COLO668 (cell line): Measurements from ENCODE around the gene SLC9A7.

Experiments used
- DNase-seq: peaks from one replicate; lab custom pipeline; 2025; ENCODE audit not compliant: unreplicated experiment; lab: John Stamatoyannopoulos, UW

The SLC9A7 gene

DNA sequence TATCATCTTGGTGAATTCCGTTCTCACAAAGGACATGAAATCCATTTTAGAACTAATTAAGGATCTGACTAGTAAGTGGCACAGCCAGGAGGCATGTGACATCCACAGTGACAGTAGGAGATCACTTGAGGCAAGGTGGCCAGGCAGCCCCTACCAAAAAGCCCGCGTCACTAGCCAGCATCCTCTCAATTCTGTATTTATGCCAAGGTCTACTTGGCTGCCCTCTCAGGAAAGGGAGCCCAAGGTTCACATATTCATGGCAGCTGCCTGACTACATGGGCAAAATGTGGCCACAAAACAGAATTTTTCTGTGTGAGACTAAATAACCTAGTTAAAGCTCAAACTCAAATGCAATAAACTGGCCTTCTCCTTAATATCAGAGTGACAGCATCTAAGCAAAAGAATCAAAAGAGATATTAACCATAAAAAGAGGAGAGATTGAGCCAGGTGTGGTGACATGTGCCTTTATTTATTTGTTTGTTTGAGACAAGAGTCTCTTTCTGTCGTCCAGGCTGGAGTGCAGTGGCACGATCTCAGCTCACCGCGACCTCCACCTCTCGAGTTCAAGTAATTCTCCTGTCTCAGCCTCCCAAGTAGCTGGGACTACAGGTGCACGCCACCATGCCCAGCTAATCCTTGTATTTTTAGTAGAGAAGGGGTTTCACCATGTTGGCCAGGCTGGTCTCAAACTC is 51.5 kb downstream of the SLC9A7 start:
- DNase-seq, result no peak

DNA sequence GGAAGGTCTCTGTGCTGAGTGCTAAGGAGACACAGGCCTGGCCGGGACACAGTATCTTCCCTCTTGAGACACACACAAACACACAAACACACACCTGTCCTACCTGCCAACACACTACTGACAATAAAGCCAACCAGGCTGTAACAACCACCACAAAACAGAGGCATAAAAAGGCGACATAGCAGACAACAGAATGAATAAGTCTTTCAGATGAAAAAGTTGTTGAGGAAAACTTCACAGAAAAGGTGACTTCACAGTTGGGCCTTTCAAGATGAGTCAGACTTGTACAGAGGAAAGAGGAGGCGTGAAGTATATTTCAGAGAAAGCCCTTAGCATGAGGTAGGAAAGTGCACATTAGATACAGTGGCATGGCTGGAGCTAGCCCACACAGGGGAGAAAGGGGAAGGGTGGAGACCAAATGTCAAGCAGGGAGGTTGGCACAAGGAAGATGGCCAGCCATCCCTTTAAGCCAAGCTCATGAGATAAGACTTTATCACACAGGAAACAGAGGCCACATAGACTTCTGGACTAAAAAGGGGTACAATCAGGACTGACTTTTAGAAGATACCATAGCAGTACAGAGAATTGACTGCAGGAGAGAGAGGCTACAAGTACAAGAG is 54.0 kb downstream of the SLC9A7 start:
- no peak for DNase-seq

DNA sequence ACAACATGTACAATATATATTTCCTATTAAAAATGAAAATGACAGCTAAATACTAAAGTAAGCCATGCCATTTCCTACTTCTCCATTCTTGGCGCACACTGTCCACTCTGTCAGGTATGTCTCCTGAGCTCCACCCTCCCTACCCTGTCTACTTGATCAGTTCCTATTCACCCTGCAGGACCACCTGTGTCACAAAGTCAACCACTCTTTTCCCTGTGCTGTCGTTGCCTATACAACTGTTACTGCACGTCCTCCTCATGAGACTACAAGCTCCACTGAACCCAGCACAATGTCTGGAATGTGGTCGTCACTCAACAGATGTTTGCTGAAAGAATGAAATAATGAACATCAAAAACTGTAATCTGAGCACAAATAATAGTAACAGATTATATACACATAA is 54.9 kb downstream of the SLC9A7 start:
- no peak for DNase-seq

DNA sequence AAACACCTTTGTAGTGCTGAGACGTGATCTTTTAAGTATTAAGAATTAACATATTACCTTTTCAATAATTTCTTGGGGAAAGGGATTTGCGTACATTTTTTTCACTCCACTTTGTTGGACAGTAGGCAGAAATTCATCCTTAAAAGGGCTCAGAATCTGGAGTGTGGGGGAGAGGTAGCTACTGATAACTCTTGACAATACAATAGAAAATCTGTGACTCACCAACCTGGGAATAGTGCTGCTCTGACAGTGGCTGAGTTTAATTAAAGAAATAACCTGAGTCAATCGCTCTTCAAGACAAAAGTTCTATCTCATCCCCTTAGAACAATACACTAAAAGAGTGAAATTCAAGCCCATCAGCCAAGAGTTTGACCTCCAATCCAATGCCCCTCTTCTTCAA is 60.2 kb downstream of the SLC9A7 start:
- no peak for DNase-seq

DNA sequence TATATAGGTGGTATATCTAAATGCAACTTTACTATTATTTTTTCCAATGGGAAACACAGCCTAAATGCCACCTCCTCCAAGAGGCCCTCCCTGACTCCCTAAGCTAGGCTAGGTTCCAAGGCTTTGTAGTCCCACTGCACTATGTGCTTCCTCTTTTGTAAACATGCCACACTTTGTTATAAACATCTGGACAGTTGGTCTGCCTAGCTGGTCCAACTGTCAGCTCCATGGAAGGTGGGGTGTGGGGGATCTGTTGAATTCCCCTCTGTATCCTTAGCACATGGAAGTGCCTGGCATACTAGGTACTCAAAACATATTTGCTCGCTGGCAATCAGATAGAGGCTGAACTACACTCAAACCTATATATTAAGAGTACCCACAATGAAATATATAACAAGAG is 63.4 kb downstream of the SLC9A7 start:
- DNase-seq, result no peak

DNA sequence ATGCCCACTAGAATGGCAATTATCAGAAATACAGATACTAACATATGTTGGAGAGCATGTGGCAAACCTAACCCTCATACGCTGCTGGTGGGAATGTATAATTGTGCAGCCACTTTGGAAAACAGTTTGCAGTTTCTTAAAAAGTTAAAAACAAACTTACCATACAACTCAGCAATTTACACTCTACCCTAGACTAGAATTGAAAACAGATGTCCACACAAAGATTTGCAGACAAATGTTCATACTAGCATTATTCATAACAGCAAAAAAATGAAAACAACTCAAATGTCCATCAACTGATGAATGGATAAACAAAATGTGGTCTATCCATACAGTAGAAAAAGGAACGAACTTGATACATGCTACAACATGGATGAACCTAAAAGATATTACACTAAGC is 64.4 kb downstream of the SLC9A7 start:
- DNase-seq, result no peak

DNA sequence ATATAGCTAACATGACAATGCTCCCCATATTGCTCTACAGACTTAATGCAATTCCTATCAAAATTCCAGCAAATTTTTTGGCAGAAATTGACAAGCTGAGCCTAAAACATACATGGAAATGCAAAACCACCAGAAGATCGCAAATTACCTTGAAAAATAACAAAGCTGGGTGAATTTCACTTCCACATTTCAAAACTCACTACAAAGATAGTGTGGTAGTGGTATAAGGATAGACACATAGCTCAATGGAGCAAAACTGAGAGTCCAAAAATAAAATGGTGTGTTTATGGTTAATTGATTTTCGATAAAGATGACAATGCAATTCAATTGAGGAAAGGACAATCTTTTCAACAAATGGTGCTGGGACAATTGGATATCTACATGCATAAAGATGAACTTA is 65.8 kb downstream of the SLC9A7 start:
- DNase-seq, result no peak

DNA sequence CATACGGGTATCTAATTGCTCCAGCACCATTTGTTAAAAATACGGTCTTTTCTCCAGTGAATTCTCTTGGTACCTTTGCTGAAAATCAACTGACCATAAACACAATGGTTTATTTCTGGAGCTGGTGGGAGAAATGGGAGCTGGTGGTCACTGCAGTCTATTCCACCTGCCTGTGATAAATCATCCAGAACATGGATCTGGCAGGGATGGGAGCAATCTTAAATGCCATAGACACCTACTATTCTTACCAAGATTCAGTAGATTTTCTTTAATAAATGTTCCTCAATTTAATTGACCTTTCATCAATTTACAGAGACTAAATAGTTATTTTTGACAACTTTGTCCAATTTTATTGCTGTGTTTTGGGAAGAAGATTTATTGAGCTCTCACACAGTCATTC is 68.1 kb downstream of the SLC9A7 start:
- DNase-seq, result no peak

DNA sequence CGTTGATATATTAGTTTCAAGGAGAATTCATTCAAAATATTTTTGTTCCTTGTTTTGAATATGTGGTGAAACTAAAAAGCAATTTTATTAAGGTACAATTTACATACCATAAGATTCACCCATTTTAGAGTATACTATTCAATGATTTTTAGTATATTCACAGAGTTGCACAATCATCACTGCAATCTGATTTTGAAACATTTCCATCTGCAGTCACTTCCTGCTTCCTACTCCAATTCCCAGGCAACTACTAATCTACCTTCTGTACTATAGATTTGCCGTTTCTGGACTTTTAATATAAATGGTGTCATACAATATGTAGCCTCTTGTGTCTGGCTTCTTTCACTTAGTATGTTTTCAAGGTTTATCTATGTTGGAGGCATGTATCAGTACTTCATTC is 71.3 kb downstream of the SLC9A7 start:
- no peak for DNase-seq

DNA sequence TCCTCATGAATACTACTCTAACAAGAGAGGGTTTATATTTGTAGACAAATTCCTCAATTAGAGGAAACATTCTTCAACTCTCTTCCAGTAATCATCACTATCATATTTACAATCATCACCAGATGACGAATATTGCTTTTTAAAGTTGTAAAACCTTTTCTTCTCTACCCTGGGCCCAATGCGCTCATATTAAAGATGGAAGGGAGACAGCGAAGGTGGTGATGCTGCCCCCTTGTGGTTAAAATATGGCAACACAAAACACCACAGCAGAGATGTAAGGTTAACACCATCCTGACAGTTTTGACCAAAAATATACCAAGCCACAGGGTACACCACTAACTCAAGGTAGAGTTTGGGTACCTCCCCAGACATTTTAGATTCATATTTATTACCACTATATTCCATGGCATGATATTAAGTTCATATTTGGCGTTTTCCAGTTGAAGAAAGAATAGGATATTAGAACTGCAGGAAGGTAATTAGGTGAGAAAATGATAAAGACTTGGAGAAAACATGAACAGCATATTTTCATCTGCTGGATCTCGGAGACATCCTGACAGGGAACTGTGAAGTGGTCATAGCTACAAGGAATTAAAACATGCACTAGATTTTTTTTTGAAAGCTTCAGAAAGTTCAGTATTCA is 72.8 kb downstream of the SLC9A7 start:
- DNase-seq, result peak; percentile 2

DNA sequence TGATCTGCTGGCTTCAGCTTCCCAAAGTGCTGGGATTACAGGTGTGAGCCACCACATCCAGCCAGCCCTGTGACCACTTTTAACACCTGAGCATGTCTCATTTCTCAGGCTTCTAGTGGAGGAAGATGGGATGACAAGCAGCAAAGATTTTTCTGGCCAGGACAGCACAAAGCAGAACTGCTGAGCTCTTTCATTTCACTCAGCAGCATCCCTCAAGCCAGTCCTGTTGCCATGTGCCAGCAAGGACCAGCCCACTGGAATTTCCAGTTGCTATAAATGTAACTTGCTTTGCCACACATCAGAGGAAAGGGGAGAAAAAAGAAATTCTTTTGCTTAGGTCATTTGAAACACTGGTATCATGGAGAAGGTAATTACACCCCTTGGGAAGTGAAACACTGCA is 75.9 kb downstream of the SLC9A7 start:
- DNase-seq, result no peak

DNA sequence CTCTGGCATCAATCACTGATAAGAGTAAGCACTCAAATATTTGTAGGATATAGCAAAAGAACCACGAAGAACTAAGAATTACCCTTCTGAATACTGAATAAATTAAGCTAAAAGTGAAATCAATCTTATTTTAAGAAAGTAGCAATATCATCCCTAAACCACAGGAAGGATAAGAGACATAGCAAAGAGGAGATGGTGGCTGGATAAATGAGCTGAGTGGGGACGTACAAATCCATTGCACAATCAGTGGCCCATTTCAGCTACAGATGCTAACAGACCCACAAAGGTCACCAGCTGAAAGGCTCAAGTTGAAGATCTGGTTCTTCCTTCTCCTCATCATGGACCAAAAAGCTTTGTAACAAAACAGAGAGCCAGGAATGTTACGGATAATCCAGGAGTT is 77.1 kb downstream of the SLC9A7 start:
- no peak for DNase-seq

DNA sequence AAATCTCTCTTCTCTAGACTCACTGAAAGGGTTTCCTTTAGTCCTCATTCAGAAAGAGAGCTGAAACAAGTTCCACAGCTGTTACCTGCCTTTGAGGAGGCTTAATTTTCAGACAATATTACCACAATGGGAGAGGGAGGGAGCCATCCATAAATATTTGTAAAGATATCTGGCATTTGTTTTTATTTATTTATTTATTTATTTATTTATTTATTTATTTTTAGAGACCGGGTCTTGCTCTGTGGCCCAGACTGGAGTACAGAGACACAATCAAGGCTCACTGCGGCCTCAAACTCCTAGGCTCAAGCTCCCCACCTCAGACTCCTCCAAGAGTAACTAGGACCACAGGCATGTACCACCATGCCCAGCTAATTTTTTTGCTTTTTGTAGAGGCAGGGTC is 80.7 kb downstream of the SLC9A7 start:
- DNase-seq, result no peak

DNA sequence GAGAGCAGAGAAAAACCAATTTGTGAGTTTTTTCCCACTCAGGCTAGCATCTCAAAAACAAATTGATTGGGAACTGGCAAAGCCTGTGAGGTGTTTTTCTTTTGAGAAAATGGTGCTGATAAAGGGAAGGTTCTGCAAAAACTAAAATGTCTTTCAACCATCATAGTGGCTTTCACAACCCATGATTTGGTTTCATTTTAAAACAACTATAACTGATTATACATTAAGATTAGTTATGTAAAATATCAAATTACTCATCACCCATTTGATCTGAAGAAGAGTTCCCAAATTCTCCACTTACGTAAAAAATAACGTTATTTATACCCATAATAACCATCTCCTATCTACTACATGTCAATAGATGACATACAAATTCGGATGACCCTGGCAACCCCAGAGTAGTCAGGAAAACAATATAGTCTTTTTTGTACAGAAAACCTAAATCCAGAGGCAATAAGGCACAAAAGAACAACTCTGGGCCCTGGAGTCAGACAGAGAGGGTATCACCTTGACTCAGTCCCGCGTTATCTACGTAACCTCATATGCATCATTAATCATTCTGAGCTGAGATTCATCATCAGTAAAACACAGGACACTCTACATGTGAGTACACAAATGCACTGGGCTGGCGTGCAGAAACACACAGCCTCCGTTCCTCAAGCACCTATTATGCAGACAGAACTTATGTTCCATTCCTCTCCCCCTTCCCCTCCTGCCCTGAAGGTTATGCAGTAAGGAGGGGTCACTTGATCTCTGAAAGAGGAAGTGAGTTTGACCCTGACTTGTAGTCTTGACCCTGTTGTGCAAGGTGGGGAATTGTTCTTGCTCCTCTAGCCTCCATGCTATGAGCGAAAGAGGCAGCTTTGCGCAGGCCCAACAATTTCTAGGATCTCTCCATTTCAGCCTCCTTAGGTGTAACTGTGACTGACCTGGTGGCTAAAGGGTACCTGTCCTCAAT is 82.2 kb downstream of the SLC9A7 start:
- no peak for DNase-seq

DNA sequence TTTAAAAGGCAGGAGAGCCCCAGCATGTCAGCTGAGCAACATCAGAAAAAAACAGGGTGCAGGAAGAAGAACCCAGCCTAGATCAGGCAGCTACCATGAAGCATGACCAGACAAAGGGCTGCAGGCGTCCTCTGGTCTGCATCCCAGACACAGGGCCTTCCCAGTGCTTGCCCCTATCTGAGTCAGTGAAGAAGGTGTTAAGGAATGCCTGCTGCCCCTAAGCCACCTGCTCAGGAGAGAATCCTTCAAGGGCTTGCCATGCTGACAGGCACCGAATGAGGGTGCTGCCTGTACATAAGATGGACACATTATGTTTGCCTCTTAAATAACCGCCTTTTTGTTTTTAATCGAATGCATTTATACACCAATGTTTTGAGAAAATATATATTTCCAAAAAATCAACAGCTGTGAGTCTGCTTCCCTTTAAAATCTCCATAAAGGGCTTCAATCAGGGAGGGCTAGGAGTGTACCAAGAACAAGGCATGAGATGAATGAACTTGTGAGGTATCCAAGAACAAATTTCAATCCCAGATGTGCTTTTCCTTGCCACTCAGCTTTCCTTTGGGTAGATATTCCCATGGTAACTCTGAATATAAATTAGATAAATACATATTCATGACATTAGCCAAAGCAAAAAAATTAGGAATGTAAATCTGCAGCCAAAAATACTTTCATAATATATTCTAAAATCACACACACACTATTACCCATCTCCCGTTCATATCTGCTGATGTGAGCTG is 85.1 kb downstream of the SLC9A7 start:
- DNase-seq, result no peak

DNA sequence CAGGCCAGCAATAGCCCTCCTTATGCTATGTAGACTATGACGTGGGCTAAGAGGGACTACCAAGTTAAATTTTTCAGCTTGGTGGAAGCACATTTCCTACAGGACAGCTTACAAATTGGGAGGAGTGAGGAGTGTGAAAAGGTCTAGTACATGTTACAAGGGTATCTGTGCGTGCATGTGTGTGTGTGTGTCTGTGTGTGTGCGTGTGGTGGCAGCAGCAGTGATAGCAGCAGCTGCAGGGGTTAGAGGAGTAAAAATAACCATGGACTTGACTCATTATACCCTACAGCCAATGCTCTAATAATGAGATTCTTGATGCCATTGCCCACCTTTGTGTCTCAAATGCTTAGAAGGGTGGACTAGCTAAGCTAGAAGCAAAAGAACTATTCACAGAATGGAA is 88.6 kb downstream of the SLC9A7 start:
- DNase-seq, result no peak

DNA sequence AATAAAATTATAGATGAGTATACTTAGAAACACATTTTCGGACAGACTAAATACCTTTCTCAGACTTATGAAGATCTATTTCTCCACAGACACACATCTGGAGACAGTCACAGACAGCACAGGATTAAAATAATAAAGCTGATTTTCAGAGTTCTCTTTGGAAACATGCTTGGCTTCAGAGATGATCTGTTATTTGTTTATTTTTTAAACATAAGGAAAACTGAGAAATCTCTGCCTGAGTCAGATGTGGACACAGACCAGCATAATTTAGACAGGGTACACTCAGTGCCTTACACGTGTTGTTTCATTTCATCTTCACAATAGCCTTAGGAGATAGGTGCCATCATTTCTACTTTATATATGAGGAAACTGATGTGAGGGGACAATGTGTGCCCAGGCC is 92.1 kb downstream of the SLC9A7 start:
- DNase-seq, result no peak

DNA sequence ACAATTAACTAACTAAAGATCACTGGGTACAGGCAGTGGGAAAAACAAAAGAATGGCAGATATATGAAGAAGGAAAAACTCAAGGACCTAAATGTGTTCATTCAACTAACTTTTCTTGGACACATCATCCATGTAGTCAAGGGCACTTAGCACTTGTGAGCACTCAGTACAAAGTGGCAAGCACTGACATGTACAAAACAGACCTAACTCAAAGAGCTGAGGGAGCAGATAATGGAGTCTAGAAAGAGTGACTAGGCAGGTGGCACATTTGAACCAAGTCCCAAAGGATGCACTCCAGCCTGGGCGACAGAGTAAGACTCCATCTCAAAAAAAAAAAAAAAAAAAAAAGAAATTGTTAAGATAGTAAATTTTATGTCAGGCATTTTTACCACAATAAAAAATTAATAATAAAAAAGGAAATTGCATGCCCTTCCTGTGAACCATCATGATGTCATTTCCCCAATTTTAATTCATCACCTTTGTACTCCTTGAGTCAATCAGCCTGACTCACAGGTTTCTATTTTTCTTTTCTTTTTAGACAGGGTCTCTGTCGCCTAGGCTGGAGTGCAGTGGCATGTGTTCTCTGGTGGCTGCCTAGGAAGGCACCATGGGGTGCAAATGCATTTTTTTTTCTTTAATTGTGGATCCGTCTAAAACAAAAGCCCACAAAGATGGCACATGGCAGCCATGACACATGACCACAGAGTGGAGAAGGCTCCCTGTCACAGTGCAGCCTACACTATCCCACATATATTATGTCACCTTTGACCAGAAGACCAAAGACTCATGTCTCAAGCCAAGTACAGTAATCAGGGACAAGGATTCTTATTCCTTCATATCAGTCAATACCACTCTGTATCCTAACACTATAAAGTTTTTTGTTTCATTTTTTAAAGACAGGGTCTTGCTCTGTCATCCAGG is 93.4 kb downstream of the SLC9A7 start:
- no peak for DNase-seq

DNA sequence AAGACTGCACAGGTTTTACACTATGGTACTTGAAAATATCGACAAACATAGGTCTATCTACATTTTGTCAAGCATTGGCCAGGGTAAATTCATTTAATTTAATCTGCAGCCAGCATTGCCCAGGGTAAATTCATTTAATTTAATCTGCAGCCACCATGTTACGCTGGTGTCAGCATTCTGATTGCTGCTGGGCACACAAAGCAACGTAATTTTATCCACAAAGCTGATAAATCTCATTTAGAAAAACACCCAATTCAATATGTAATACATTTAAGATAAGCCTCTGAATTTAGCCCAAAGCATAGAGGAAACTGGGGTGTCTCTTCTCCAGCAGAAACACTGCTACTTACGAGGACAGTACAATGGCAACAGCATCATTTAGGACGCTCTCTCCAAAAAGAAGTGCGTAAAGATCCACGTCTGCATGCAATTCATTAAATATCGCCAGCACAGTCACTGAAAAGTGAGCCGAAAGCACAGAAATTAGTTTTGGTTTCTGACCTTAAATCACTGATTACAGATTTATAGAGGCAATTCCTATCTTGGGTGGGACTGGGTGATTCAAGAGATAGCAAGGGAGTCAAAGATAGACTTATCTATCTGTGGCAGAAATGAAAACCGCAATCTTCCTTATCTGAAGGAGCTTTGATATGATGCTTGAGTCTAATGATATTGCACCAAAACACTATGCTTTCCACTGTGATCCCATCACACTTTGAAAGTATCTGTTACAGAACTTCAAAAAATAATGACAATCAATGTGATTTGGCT is 96.5 kb downstream of the SLC9A7 start:
- DNase-seq, result no peak
